Effector CD4-positive, alpha-beta T cell (primary cell): ENCODE data around the gene HOXB8.

Experiments
- DNase-seq: peaks from one replicate; pipeline ENCODE4 v3.0.0-alpha.2; 2020

Gene HOXB8

DNA sequence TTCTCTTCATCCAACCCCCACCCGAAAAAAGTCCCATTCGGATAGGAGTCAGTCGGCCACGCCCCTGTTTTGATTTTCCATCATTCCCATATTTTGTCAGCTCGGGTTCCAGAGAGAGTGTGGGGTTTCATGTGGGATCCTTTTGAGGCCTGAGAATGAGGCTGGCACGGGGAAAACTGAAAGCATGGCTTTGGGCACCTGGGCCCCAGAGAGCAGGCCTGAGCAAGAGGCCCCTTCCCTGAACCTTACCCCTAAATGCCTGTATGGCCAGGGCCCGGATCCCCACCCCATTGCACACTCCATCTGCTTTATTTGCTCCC, 32.4 kb downstream of the HOXB8 start:
- DNase-seq, result no peak

- DNase-seq, result no peak
Measured at GRCh38 chr17:48579760-48580554, 35.1 kb downstream of the HOXB8 start.

DNA sequence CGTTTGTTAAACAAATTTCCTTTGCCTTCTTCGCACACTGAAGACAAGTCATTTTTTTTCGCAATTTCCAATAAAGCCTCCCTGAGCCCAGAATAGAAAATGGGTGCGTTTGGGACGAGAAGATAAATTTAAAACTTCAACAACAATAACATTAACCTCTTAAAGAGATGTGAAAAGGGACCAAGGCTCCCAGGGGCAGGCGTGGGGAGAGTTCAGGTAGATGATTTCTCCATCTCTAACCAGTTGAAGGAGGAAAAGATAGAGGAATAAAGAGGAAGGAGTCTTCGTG, 35.7 kb downstream of the HOXB8 start:
- no peak for DNase-seq

DNA sequence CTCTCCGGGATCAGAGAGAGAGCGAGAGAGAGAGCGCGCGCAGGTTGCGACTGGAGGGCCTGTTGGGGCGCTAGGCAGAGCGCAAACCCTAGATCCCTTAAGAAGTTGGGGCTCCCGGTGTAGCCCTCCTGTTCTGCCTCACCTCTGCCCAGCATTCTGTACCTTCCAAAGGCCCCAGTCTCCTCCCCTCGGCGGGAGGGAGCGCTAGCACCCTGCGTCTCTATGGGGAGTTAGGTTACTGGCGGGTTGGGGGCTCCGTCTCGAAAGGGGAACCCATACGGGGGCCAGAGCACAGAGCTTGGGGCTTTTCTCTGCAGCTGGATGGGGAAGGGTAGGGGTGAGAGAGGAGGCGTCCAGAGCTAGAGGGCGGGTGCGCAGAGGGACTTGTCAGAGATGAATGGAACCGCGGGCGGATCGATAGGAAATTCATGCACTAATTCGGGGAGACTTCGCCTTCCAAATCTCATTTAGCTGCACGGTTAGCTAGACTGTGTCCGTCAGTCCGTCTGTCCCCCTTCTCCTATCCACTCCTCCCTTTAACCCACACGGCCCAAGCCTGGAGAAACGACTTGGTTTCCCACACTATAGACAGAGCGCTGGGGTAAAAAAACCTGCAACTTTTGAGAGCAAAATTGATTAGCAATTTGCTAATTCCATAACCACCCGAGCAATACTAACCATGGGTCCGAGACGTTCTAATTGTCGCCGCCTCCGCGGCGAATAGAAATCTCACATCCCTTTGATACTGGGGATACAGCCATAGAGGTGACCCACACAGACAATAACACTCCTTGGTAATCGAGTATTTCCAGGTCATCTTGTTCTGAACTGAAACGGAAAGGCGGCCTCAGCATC, 36.2 kb downstream of the HOXB8 start:
- no peak for DNase-seq

- DNase-seq, result peak; percentile 71
Measured at GRCh38 chr17:48577946-48578615, 37.0 kb downstream of the HOXB8 start, which contains the start of gene HOXB4. Gene HOXB4 (minus strand): TSS chr17:48578350. CDS start chr17:48578319, 31 bp downstream.

DNA sequence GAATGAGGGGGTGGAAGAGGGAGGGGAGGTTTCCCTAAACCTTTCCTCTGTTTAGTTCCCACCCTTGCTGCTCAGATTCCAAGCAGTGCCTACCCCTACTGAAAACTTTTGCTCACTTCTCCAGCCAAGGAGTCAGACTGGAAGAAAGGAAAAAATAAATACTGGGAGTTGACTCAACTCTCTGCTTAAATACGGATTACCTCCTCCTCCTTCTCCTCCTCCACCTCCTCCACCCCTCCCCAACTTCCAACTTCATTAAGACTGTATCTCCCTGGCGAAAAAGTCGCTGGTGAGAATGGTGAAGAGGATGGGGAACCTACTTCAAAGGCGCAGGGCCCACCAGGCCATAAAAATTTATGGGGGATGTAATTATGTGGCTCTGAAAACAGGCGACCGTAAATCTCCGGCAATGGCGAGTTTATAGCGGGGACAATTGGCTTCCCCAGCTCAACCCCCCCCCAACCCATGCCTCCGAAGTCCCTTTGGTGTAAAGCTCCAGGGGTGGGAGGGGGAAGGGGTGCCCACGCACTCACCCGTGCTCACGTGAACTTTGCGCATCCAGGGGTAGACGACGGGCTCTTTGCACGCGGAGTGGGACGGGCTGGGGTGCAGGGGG, 37.7 kb downstream of the HOXB8 start:
- DNase-seq, result no peak

DNA sequence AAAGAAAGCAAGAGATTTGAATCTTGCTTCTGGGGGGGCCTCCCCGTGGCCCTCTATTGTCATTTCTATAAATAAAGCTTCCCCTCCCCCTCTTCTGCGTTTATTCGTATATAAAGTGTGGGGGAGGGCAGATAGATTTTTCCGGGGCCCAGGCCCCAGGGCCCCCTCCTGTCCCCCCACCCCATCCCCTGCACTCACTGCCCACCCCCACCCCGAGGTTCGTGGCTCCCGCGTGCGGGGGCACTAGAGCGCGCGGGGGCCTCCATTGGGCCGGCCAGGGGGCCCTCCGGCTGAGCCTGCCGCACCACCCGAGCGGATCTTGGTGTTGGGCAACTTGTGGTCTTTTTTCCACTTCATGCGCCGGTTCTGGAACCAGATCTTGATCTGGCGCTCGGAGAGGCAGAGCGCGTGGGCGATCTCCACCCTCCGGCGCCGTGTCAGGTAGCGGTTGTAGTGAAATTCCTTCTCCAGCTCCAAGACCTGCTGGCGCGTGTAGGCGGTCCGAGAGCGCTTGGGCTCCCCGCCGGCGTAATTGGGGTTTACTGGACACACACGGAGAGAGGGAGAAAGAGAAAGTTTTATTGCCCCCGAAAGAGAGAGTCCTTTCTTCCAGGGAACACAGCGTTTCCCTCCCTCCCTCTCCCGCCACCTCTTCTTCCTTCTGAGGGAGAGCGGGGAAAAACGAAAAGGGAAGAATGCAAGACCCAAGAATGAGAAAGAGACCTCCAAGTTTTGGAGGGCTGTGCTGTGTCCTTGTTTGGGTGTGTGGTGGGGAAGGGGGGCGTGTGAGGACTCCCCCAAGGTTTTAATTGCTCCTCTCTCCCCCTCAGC, 38.4 kb downstream of the HOXB8 start:
- DNase-seq, result no peak

- DNase-seq, result no peak
Measured at GRCh38 chr17:48575673-48576478, 39.2 kb downstream of the HOXB8 start.

GRCh38 chr17:48575066-48575582, 40.0 kb downstream of the HOXB8 start:
- no peak for DNase-seq

DNA sequence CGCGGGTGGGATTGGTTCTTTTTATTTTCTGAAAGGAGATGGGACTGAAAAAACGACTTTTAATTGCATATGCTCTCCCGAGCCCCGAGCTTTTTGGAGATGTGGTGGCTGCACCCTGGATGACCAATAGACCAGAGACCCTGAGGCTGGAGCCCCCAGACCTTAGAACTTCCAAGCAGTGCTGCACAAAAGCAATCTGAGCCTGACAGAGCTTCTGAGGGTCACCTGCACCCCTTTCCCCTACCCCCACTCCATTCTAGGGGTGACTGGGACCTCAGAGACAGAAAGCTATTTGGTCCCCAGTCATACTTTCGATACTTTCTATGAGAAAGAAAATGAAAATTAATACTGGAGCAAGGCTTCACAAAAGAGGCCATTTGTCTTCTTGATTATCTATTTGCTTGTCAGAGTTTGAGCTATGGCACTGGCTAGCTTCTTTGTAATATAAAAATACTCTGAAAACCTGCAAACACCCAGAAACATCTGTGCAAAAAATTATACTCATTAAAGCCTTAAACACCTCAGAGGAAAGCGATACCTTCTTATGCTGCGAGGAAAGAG, 40.5 kb downstream of the HOXB8 start:
- no peak for DNase-seq

DNA sequence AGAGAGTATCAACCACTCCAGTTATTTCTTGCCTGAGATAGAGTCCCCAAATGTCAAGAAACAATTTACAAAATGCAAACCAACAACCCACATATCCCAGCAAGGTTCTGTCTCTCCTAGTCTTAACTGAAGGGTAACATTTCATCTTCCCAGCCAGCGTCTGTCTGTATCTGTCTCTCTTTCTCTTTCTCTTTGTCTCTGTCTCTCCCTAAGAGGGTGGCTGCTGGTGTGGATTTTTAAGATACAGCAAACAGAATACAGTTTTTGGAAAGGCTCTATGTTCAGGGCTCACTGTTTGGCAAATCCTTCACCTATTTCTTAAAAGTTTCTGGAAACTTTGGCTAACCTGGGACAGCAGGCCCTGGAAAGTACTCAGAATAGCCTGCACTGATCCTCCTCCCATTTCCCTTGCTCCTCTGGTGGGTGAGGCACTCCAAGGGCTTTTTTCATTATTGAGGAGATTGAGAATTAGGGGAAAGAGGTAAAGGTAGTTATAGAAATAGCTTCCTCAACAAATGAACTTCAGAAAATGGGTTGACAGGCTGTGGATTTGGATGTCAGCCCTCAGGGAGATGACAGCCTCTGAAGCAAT, 43.2 kb downstream of the HOXB8 start:
- DNase-seq, result no peak

GRCh38 chr17:48571024-48571818, 43.9 kb downstream of the HOXB8 start:
- no peak for DNase-seq

DNA sequence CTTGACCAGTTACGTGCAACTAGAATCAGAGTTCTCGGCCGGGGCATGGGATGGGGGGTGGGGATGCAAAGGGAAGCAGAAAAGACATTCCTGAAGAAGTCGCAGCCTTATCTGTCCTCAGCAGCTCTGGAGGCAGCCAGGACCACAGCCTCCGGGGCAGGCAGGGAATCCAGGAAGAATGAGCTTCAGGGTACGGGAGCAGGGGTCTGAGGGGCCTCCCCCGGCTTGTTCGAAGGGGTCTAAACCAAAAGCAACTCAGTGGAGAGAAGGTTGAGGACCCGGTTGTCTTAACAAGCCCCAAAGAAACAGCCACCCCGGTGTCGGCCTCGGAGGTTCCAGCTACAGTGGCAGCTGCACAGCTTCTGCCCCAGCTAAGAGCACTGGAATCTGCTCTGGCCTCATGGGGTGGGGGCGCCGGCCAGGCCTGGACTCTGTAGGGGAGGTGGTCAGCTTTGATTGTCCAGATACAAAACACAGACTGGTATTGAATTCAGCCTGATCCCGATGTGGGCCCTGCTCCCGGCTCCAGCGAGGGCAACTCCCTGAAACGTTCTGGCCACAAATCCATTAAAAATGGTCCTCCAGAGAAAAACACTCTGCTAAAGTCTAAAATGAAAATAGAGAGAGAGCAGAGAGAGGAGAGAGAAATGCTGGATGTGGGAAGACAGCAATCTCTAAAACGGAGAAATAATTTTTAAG, 44.6 kb downstream of the HOXB8 start:
- DNase-seq, result no peak

GRCh38 chr17:48569674-48570324, 45.3 kb downstream of the HOXB8 start:
- DNase-seq, result no peak

DNA sequence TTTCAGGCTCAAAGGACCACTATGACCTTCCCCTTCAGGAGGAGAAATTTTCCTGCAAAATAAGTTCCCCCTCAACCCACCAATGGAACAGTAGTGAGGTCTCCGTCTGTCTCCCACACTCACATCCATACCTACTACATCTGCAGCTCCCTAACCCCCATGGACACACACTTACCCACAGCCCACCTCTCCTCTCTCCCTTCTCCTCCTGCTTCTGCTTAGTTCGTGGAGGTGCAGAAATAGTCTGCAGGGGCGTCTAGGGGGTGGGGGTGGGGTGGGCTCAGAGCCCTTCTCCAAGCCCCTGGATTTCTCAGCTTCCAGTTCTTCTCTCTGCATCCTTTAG, 45.9 kb downstream of the HOXB8 start:
- DNase-seq, result no peak

DNA sequence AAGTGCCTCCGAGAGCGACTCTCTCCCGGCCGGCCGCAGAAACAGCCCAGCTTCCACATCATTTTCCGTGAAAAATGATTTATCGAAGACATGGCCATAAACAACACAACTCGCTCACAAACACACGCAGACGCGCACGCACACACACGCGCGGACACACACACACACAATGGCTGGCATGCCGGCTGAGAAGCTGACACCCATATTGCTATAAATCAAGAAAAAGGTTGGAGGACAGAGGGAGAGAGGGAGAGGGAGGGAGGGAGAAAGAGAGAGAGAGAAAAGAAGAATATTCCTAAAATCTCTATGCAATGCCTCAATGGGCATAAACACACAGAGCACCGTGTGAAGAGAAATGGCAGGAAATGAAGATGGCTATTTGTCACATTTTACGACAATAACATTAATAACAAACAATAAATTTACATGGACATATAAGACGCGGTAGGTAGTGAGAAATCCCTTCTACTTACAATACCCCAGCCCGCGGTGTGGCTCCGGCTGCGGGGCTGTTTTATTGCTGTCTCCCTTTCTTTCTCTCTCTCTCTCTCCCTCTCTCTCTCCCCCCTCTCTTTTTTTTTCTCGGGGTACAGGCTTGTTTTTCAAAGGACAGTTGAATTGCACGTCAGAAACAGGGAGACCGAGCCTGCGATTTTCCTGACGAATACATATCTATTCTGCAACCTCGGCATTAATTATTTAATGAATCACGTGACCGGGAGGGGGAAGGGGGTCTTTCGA, 46.4 kb downstream of the HOXB8 start:
- DNase-seq, result no peak

DNA sequence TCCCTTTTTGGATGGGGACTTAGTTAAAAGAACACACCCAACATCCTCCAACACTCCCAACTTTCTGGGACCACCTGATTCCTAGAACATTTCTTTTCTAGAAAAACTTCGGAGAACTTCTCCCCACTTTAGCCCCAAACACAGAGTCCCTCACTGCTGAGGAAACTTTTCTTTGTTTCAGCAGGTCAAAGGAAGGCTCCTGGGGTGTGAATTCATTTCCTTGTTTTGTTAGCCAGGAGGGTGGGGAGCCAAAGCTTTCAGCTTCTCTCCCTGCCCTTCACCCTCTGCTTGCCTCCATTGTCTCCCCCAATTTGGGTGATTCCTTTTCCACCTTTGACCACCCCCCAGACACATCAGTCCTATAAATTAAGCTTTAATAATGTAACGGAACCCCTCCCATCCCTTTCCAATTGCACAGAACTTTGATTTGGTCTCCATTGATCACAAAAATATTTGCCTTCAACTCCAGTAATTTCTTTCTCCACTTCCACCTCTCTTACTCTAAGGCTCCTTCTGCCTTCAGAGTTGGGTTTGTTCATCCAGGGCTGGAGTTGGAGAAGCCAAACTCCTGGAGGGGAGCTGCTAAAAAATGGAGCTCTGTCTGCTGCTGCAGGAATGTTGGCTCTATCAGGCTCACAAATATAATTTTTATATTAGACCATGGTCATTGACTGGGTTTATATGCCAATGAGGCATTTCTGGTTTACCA, 47.3 kb downstream of the HOXB8 start:
- DNase-seq, result no peak
